ACHN (cell line): ENCODE results near the gene SSTR3.

ENCODE experiments used
- DNase-seq: peaks from one replicate; pipeline ENCODE4 v3.0.0-alpha.2; 2015
- in situ Hi-C: cut with HindIII; loops from 2 replicates; pipeline ENCODE4 v1.10.0; 2017; ENCODE audit warnings: low sequenced_read_pairs, low pct_ligation_motif_present, low pct_unique_long_range_greater_than_20kb

SSTR3 gene

GRCh38 chr22:37218399-37218770 lies 6.1 kb upstream of the SSTR3 start:
- in situ Hi-C loops = no loop called here
- DNase-seq = no peak

- no peak for DNase-seq
- in situ Hi-C loops = no loop called here
Observed at GRCh38 chr22:37215890-37216289, 3.6 kb upstream of the SSTR3 start.

GRCh38 chr22:37214731-37215030 lies 2.4 kb upstream of the SSTR3 start:
- in situ Hi-C loops = no loop called here
- DNase-seq = no peak

GRCh38 chr22:37213941-37214730 lies 1.9 kb upstream of the SSTR3 start:
- in situ Hi-C loops = no loop called here
- DNase-seq = no peak

- in situ Hi-C loops = no loop called here
- no peak for DNase-seq
Observed at GRCh38 chr22:37213218-37213855, 1.1 kb upstream of the SSTR3 start.

GRCh38 chr22:37211866-37212173 lies 457 bp downstream of the SSTR3 start:
- no peak for DNase-seq
- in situ Hi-C loops = no loop called here

GRCh38 chr22:37211075-37211865 lies 1.0 kb downstream of the SSTR3 start:
- in situ Hi-C loops = no loop called here
- DNase-seq = no peak

- in situ Hi-C loops = no loop called here
- DNase-seq = no peak
Observed at GRCh38 chr22:37210041-37210803, 2.1 kb downstream of the SSTR3 start.

GRCh38 chr22:37209140-37209845 lies 3.0 kb downstream of the SSTR3 start:
- in situ Hi-C loops = no loop called here
- DNase-seq = no peak

GRCh38 chr22:37208401-37209139 lies 3.7 kb downstream of the SSTR3 start:
- in situ Hi-C loops = no loop called here
- no peak for DNase-seq

- DNase-seq = no peak
- in situ Hi-C loops = no loop called here
Observed at GRCh38 chr22:37207981-37208380, 4.3 kb downstream of the SSTR3 start.

GRCh38 chr22:37206841-37207821 lies 5.1 kb downstream of the SSTR3 start:
- DNase-seq = no peak
- in situ Hi-C loops = no loop called here

GRCh38 chr22:37206118-37206840 lies 6.0 kb downstream of the SSTR3 start:
- in situ Hi-C loops = no loop called here
- DNase-seq = no peak

GRCh38 chr22:37205046-37205445 lies 7.2 kb downstream of the SSTR3 start:
- in situ Hi-C loops = no loop called here
- no peak for DNase-seq

GRCh38 chr22:37204045-37204655 lies 8.1 kb downstream of the SSTR3 start:
- in situ Hi-C loops = no loop called here
- DNase-seq = no peak
